ENCODE results near the gene TPBGL. TPM values are rescaled to one million over a fixed set of nuclear protein-coding genes. Genes with fewer than 3 reads are reported as not detected.
A peak's percentile ranks its signal among the peaks of the same experiment; 100 is the strongest.

TPBGL gene
- polyA plus RNA-seq, 1 of the 3 experiments (the other 2 are of a cell fraction) = 0.03 TPM

DNA sequence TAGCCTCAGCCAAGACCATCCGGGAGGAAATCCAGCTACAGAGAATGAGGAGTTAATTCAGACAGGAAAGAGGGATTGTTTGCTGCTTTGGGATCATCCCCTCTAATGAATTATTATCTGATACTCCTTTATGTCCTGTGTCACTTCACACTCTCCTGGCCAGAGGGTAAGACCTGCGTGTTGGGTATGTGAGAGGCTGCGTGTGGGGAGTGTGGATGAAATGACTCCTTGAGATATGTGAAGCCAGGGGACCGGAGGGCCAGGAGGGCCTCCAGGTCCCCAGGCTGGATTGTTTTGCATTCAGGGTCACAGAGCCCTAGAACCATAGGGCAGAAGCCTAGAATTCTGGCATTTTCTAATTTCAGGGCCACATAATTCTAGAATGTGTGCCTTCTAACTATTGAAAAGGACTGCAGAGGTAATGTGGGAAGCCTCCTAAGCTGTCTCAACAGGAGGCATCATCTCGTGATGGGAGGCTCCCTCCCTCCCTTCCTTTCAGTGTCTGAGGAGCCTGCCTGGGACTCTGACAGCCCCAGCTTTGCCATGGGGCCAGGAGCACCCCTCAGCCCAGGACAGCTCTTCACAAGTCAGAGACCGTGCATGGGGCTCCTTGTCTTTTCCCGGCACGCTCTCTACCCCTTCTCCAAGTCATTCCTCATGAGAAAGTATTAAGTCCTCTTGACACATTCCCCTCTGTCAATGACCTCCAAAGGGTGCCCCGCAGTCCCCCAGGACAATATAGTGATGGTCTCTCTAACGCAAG lies 3.7 kb downstream of the TPBGL start:
- CTCF ChIA-PET = interaction anchor here (0.8 to 17.5 kb wide), 7 partner anchors 18 to 313 kb away, joined by 3 to 1115 read pairs (median 113); partner anchors contain the start of gene SLCO2B1
- TF ChIP-seq RCOR1 (IDR thresholded peaks at IDR 0.05; ENCODE audit: low read length) = no peak
- TF ChIP-seq NFIC (IDR thresholded peaks at IDR 0.05; ENCODE audit: borderline replicate concordance) = no peak
- no peak for TF ChIP-seq FOXM1 (IDR thresholded peaks at IDR 0.05; ENCODE audit: low read depth)
- TF ChIP-seq FOSL2 (IDR thresholded peaks at IDR 0.05; ENCODE audit: borderline replicate concordance, low read depth) = no peak
- TF ChIP-seq CHD2 (IDR thresholded peaks at IDR 0.05; ENCODE audit: low read length, partially characterized antibody) = no peak
- TF ChIP-seq, protein P1, sequence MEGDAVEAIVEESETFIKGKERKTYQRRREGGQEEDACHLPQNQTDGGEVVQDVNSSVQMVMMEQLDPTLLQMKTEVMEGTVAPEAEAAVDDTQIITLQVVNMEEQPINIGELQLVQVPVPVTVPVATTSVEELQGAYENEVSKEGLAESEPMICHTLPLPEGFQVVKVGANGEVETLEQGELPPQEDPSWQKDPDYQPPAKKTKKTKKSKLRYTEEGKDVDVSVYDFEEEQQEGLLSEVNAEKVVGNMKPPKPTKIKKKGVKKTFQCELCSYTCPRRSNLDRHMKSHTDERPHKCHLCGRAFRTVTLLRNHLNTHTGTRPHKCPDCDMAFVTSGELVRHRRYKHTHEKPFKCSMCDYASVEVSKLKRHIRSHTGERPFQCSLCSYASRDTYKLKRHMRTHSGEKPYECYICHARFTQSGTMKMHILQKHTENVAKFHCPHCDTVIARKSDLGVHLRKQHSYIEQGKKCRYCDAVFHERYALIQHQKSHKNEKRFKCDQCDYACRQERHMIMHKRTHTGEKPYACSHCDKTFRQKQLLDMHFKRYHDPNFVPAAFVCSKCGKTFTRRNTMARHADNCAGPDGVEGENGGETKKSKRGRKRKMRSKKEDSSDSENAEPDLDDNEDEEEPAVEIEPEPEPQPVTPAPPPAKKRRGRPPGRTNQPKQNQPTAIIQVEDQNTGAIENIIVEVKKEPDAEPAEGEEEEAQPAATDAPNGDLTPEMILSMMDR (IDR thresholded peaks at IDR 0.05) = no peak
- TF ChIP-seq TCF12 (IDR thresholded peaks at IDR 0.05) = no peak
- no peak for TF ChIP-seq FOXJ3 (CRISPR knock-in tag; IDR thresholded peaks at IDR 0.05)
- no peak for TF ChIP-seq POLR2AphosphoS5 (IDR thresholded peaks at IDR 0.05; ENCODE audit: low read depth, low read length)
- TF ChIP-seq, protein P2, sequence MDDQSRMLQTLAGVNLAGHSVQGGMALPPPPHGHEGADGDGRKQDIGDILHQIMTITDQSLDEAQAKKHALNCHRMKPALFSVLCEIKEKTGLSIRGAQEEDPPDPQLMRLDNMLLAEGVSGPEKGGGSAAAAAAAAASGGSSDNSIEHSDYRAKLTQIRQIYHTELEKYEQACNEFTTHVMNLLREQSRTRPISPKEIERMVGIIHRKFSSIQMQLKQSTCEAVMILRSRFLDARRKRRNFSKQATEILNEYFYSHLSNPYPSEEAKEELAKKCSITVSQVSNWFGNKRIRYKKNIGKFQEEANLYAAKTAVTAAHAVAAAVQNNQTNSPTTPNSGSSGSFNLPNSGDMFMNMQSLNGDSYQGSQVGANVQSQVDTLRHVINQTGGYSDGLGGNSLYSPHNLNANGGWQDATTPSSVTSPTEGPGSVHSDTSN (IDR thresholded peaks at IDR 0.05) = no peak
- TF ChIP-seq TEAD4 (IDR thresholded peaks at IDR 0.05; ENCODE audit: borderline replicate concordance, insufficient read depth) = no peak
- no peak for TF ChIP-seq TAF1 (IDR thresholded peaks at IDR 0.05; ENCODE audit: borderline replicate concordance, low read depth, low read length)
- no peak for TF ChIP-seq RAD21 (IDR thresholded peaks at IDR 0.05; ENCODE audit: low read length)
- TF ChIP-seq GATA2 (CRISPR knock-in tag; IDR thresholded peaks at IDR 0.05) = no peak
- TF ChIP-seq, protein P3, sequence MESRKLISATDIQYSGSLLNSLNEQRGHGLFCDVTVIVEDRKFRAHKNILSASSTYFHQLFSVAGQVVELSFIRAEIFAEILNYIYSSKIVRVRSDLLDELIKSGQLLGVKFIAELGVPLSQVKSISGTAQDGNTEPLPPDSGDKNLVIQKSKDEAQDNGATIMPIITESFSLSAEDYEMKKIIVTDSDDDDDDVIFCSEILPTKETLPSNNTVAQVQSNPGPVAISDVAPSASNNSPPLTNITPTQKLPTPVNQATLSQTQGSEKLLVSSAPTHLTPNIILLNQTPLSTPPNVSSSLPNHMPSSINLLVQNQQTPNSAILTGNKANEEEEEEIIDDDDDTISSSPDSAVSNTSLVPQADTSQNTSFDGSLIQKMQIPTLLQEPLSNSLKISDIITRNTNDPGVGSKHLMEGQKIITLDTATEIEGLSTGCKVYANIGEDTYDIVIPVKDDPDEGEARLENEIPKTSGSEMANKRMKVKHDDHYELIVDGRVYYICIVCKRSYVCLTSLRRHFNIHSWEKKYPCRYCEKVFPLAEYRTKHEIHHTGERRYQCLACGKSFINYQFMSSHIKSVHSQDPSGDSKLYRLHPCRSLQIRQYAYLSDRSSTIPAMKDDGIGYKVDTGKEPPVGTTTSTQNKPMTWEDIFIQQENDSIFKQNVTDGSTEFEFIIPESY (IDR thresholded peaks at IDR 0.05; ENCODE audit: borderline replicate concordance, low read depth) = no peak
- TF ChIP-seq GABPA (IDR thresholded peaks at IDR 0.05; ENCODE audit: low read depth) = no peak
- no peak for TF ChIP-seq ELF1 (IDR thresholded peaks at IDR 0.05)
- DNase-seq = peak; percentile 2
- H3K4me1 ChIP-seq (ENCODE audit: control insufficient read depth in 1 of 2, insufficient read depth in 2 of 2, low read depth in 1 of 2, low read length in 1 of 2) = peaks cover 0 to 5% of the 10 kb centered on the region in 2 experiments; a peak in 1 of 4 replicates
- H3F3A ChIP-seq (replicated peaks; ENCODE audit: insufficient read depth) = no peaks in the 10 kb centered on the region
- POLR2A ChIA-PET = no interaction called here
- no peaks in the 10 kb centered on the region for H3K79me2 ChIP-seq (ENCODE audit: insufficient read depth)
- H3K9me2 ChIP-seq = no peaks in the 10 kb centered on the region
- no peaks in the 10 kb centered on the region for H4K20me1 ChIP-seq (ENCODE audit: insufficient read depth)
- peaks cover 37% of the 10 kb centered on the region for H3K27me3 ChIP-seq (ENCODE audit: insufficient read depth)
- no peaks in the 10 kb centered on the region for H3K9me3 ChIP-seq
- H3K9ac ChIP-seq = no peak overlapping the region
- H3K27ac ChIP-seq (ENCODE audit: low read depth in 2 of 2, low read length in 1 of 2) = no peak overlapping the region
- H3K4me3 ChIP-seq (ENCODE audit: low read depth in 2 of 2, low read length in 1 of 2) = no peak overlapping the region
- WGBS (ENCODE audit: low lambda C conversion rate) = 62% methylated on average over 10 of the region's 10 CpGs
- no peak overlapping the region for H3K4me2 ChIP-seq
- H2AFZ ChIP-seq (ENCODE audit: low read depth) = no peak overlapping the region
- no peaks in the 10 kb centered on the region for H3K36me3 ChIP-seq (replicated peaks in 1 of 2; ENCODE audit: control insufficient read depth in 1 of 2, insufficient read depth in 2 of 2, low read length in 1 of 2)
